Mucosa of descending colon (tissue), 3 donors: ENCODE data around the gene MYB. TPM values are rescaled to one million over a fixed set of nuclear protein-coding genes. Genes with fewer than 3 reads are reported as not detected.

ENCODE experiments used
- ATAC-seq: fragments of 200-7000 bp; cut with Tn5 transposase; one replicate; pipeline ENCODE4 v1.9.1; 2020; ENCODE audit warnings: mild to moderate bottlenecking, moderate library complexity
- DNase-seq, 3 donors: peaks; one replicate each; pipeline ENCODE4 v3.0.0-alpha.2; 2020
- H3K36me3 ChIP-seq: fragments of 200-600 bp; one replicate; pipeline ENCODE4 v1.8.0; 2021; ENCODE audit warnings: low read depth, mild to moderate bottlenecking
- H3K4me1 ChIP-seq: fragments of 200-600 bp; one replicate; pipeline ENCODE4 v1.8.0; 2021; ENCODE audit warnings: low read depth, mild to moderate bottlenecking
- H3K4me3 ChIP-seq: fragments of 200-600 bp; one replicate; pipeline ENCODE4 v1.8.0; 2021; ENCODE audit warnings: mild to moderate bottlenecking
- H3K9me3 ChIP-seq: fragments of 200-600 bp; one replicate; pipeline ENCODE4 v1.8.0; 2021; ENCODE audit warnings: mild to moderate bottlenecking
- CTCF ChIP-seq: fragments of 200-600 bp; IDR thresholded peaks from one replicate; pipeline ENCODE4 v1.8.0; 2022; ENCODE audit warnings: antibody characterized with exemption, mild to moderate bottlenecking
- intact Hi-C, 2 donors: fragments of 100-400 bp; cut with DNase I in 1 of 2; cut with micrococcal nuclease in 1 of 2; formaldehyde crosslinking; loops; one replicate each; pipeline versions ENCODE4 v1.11.0 to v1.11.1; 2022; cut with DNase I, micrococcal nuclease
- total RNA-seq, 3 donors: library from RNA; stranded (reverse); fragmentation: NEBNext Ultra II Directional in 2 of 3; extraction: Animal tissue kit (Norgen Biotek cat#: 25700) in 2 of 3; gene quantifications; one replicate each; pipeline versions ENCODE4 v1.2.1 to v1.2.4, GENCODE V29; 2021 to 2023
- donor health status: DM: no; HTN: no; CAD: no; lungs with moderate emphysema.
- donor health status: DM: no; HTN: no; CAD: no.
- donor health status: DM: no; HTN: yes; CAD: no.

Gene MYB
- total RNA-seq, 3 donors from 2014 or later: 26.5 to 82.8 (median 56.3) TPM

GRCh38 chr6:135250234-135250633 is 69.1 kb downstream of the MYB start:
- H3K4me3 ChIP-seq: no peak overlapping the region
- DNase-seq (no peak), ATAC-seq (no peak)
- H3K36me3 ChIP-seq: no peaks in the 10 kb centered on the region
- H3K9me3 ChIP-seq: no peaks in the 10 kb centered on the region
- H3K4me1 ChIP-seq: peaks cover 25% of the 10 kb centered on the region
- intact Hi-C loops: no loop called here
- TF ChIP-seq CTCF: no peak

GRCh38 chr6:135250751-135251497 is 69.8 kb downstream of the MYB start:
- Histone ChIP-seq H3K9me3 (no peaks in the 10 kb centered on the region), H3K4me1 (peaks cover 29% of the 10 kb centered on the region), H3K4me3 (no peak overlapping the region), H3K36me3 (no peaks in the 10 kb centered on the region)
- intact Hi-C loops: no loop called here
- DNase-seq (peak; percentile 51 to 62 (median 59)), ATAC-seq (peak; percentile 53)
- TF ChIP-seq CTCF: no peak

- DNase-seq (peak; percentile 59 to 82 (median 66)), ATAC-seq (peak; percentile 86)
- intact Hi-C loops: no loop called here
- TF ChIP-seq CTCF: no peak
- no peaks in the 10 kb centered on the region for H3K9me3 ChIP-seq
- H3K36me3 ChIP-seq: no peaks in the 10 kb centered on the region
- no peak overlapping the region for H3K4me3 ChIP-seq
- peaks cover 34% of the 10 kb centered on the region for H3K4me1 ChIP-seq
These were observed 70.7 kb downstream of the MYB start for GRCh38 chr6:135251498-135252441.

- Histone ChIP-seq H3K36me3 (no peaks in the 10 kb centered on the region), H3K4me3 (no peak overlapping the region), H3K4me1 (peaks cover 42% of the 10 kb centered on the region), H3K9me3 (no peaks in the 10 kb centered on the region)
- no peak for TF ChIP-seq CTCF
- ATAC-seq: peak; percentile 63
- peak in 2 of 3 donors; percentile 43 to 68 for DNase-seq
- intact Hi-C loops: no loop called here
These were observed 73.4 kb downstream of the MYB start for GRCh38 chr6:135254471-135254870.

GRCh38 chr6:135256866-135257265 is 75.8 kb downstream of the MYB start:
- no peaks in the 10 kb centered on the region for H3K9me3 ChIP-seq
- H3K4me1 ChIP-seq: peaks cover 36% of the 10 kb centered on the region
- no peaks in the 10 kb centered on the region for H3K36me3 ChIP-seq
- no peak for TF ChIP-seq CTCF
- DNase-seq: peak in 1 of 3 donors; percentile 57
- intact Hi-C loops: no loop called here
- peak; percentile 67 for ATAC-seq
- no peak overlapping the region for H3K4me3 ChIP-seq
